T-helper 1 cell treated with Interleukin-12 subunit alpha and Interleukin-12 subunit beta and Interleukin-4 antibody, amounts not matched to agents 30 μg/mL and 1 μg/mL, for 36 hours (primary cell): ENCODE measurements around the gene ELANE.
A peak's percentile ranks its signal among the peaks of the same experiment; 100 is the strongest.
"Not testable (repeated sequence)": the region's sequence is repeated elsewhere in the genome, so short reads cannot be mapped to it uniquely, and the experiment has no call there.

Experiments used
- H3K27ac Mint-ChIP-seq: one replicate; pipeline ENCODE4 v1.8.0; 2021; ENCODE audit warnings: mild to moderate bottlenecking, mixed read lengths
- H3K27me3 Mint-ChIP-seq: one replicate; pipeline ENCODE4 v1.8.0; 2021; ENCODE audit warnings: low read depth, mixed read lengths
- H3K36me3 Mint-ChIP-seq: one replicate; pipeline ENCODE4 v1.8.0; 2021; ENCODE audit warnings: low read depth, mixed read lengths
- H3K4me1 Mint-ChIP-seq: one replicate; pipeline ENCODE4 v1.8.0; 2021; ENCODE audit warnings: low read depth, mixed read lengths
- H3K4me3 Mint-ChIP-seq: one replicate; pipeline ENCODE4 v1.8.0; 2021; ENCODE audit warnings: mild to moderate bottlenecking, moderate library complexity, mixed read lengths
- H3K9me3 Mint-ChIP-seq: one replicate; pipeline ENCODE4 v1.8.0; 2021; ENCODE audit warnings: mixed read lengths

Gene ELANE

DNA sequence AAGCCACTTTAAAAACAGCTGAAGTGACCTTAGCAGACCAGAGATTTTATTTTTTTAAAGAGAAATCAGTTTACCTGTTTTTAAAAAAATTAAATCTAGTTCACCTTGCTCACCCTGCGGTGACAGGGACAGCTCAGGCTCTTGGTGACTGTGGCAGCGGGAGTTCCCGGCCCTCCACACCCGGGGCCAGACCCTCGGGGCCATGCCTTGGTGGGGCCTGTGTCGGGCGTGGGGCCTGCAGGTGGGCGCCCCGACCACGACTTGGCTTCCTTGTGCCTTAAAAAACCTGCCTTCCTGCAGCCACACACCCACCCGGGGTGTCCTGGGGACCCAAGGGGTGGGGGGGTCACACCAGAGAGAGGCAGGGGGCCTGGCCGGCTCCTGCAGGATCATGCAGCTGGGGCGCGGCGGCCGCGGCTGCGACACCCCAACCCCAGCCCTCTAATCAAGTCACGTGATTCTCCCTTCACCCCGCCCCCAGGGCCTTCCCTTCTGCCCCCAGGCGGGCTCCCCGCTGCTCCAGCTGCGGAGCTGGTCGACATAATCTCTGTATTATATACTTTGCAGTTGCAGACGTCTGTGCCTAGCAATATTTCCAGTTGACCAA, 41.1 kb upstream of the ELANE start:
- Mint-ChIP-seq H3K36me3 (peaks cover 30% of the 10 kb centered on the region), H3K4me1 (peaks cover 6% of the 10 kb centered on the region), H3K27ac (no peak overlapping the region), H3K4me3 (no peak overlapping the region), H3K27me3 (no peaks in the 10 kb centered on the region), H3K9me3 (peaks cover 3% of the 10 kb centered on the region)

GRCh38 chr19:811506-812048, 40.5 kb upstream of the ELANE start:
- Mint-ChIP-seq H3K9me3 (peaks cover 4% of the 10 kb centered on the region), H3K27me3 (no peaks in the 10 kb centered on the region), H3K27ac (no peak overlapping the region), H3K36me3 (peaks cover 34% of the 10 kb centered on the region), H3K4me3 (no peak overlapping the region), H3K4me1 (peaks cover 6% of the 10 kb centered on the region)

- Mint-ChIP-seq H3K9me3 (peaks cover 4% of the 10 kb centered on the region), H3K4me1 (peaks cover 6% of the 10 kb centered on the region), H3K27me3 (no peaks in the 10 kb centered on the region), H3K27ac (no peak overlapping the region), H3K4me3 (no peak overlapping the region), H3K36me3 (peaks cover 35% of the 10 kb centered on the region)
Measured at GRCh38 chr19:812049-812746, 39.9 kb upstream of the ELANE start.

GRCh38 chr19:812747-813218, 39.3 kb upstream of the ELANE start:
- peaks cover 29% of the 10 kb centered on the region for H3K36me3 Mint-ChIP-seq
- no peak overlapping the region for H3K27ac Mint-ChIP-seq
- H3K9me3 Mint-ChIP-seq = peaks cover 4% of the 10 kb centered on the region
- H3K4me1 Mint-ChIP-seq = peaks cover under 1% of the 10 kb centered on the region
- no peaks in the 10 kb centered on the region for H3K27me3 Mint-ChIP-seq
- H3K4me3 Mint-ChIP-seq = no peak overlapping the region

GRCh38 chr19:813219-814151, 38.6 kb upstream of the ELANE start:
- Mint-ChIP-seq H3K9me3 (peaks cover 4% of the 10 kb centered on the region), H3K4me1 (no peaks in the 10 kb centered on the region), H3K27ac (no peak overlapping the region), H3K4me3 (no peak overlapping the region), H3K27me3 (no peaks in the 10 kb centered on the region), H3K36me3 (peaks cover 27% of the 10 kb centered on the region)

DNA sequence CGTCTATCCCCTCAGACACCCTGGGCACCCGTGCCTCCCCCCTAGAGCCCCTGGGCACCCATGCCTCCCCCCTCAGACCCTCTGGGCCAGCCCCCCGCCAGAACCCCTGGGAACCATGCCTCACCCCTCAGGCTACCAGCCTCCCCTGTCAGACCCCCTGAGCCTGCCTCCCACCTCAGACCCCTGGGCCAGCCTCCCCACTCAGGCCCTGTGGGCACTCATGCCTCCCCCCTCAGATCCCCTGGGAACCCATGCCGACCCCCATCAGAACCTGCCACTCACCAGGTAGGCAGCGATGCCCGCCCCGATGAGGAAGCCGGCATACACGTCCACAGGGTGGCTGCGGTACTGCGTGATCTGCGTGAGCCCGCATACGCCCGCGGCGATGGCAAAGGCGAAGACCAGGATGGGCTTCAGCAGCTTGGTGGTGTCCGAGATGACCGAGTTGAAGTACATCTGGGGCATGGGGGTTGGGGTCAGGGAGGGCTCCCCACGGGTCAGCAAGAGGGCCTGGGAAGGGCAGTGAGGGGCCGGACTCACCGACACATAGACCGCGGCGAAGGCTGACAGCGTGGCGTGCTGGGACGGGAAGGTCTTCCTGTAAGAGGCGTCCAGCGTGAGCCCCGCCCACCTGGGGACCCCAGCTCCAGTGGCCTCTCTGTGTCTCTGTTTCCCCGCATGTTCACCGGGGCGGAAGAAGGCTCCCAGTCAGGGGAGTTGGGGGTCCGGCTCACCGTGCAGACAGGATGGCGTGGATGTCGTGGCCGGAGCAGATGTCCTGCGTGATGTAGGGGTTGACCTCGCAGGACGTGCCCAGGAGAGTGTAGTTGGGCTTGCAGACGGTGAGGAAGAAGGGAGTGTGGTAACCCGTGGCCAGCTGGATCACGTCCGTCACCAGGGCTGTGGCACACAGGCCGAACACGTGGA, 37.7 kb upstream of the ELANE start:
- Mint-ChIP-seq H3K36me3 (peaks cover 27% of the 10 kb centered on the region), H3K9me3 (peaks cover 4% of the 10 kb centered on the region), H3K4me3 (no peak overlapping the region), H3K27me3 (no peaks in the 10 kb centered on the region), H3K27ac (no peak overlapping the region), H3K4me1 (no peaks in the 10 kb centered on the region)

GRCh38 chr19:815079-815774, 36.9 kb upstream of the ELANE start:
- Mint-ChIP-seq H3K27ac (no peak overlapping the region), H3K27me3 (peaks cover 6% of the 10 kb centered on the region), H3K36me3 (peaks cover 23% of the 10 kb centered on the region), H3K4me3 (no peak overlapping the region), H3K9me3 (peaks cover 4% of the 10 kb centered on the region), H3K4me1 (no peaks in the 10 kb centered on the region)

- no peak overlapping the region for H3K27ac Mint-ChIP-seq
- peaks cover 12% of the 10 kb centered on the region for H3K27me3 Mint-ChIP-seq
- H3K4me3 Mint-ChIP-seq = no peak overlapping the region
Measured at GRCh38 chr19:815775-816499, 36.2 kb upstream of the ELANE start.

DNA sequence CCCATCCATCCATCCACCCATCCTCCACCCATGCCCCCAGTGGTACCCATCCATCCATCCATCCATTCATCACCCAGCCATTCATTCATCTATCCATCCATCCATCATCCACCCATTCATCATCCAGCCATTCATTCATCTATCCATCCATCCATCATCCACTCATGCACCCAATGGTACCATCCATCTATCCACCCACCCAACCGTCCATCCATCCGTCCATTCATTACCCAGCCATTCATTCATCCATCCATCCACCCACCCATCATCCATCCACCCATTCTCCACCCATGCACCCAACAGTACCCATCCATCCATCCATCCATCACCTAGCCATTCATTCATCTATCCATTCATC, 35.6 kb upstream of the ELANE start:
- Mint-ChIP-seq H3K9me3 (peaks cover 4% of the 10 kb centered on the region), H3K4me1 (no peaks in the 10 kb centered on the region), H3K27ac (peak overlapping the region; percentile 10), H3K4me3 (no peak overlapping the region), H3K36me3 (peaks cover 16% of the 10 kb centered on the region), H3K27me3 (peaks cover 12% of the 10 kb centered on the region)

More at GRCh38 chr19:815775-816499, 36.2 kb upstream of the ELANE start:
- H3K4me1 Mint-ChIP-seq = no peaks in the 10 kb centered on the region
- peaks cover 18% of the 10 kb centered on the region for H3K36me3 Mint-ChIP-seq
- peaks cover 4% of the 10 kb centered on the region for H3K9me3 Mint-ChIP-seq

- not testable (repeated sequence) for H3K4me1 Mint-ChIP-seq, H3K27ac Mint-ChIP-seq, H3K4me3 Mint-ChIP-seq, H3K9me3 Mint-ChIP-seq
- peaks cover 27% of the 10 kb centered on the region for H3K27me3 Mint-ChIP-seq
- peaks cover 10% of the 10 kb centered on the region for H3K36me3 Mint-ChIP-seq
Measured at GRCh38 chr19:820212-820611, 31.9 kb upstream of the ELANE start.

DNA sequence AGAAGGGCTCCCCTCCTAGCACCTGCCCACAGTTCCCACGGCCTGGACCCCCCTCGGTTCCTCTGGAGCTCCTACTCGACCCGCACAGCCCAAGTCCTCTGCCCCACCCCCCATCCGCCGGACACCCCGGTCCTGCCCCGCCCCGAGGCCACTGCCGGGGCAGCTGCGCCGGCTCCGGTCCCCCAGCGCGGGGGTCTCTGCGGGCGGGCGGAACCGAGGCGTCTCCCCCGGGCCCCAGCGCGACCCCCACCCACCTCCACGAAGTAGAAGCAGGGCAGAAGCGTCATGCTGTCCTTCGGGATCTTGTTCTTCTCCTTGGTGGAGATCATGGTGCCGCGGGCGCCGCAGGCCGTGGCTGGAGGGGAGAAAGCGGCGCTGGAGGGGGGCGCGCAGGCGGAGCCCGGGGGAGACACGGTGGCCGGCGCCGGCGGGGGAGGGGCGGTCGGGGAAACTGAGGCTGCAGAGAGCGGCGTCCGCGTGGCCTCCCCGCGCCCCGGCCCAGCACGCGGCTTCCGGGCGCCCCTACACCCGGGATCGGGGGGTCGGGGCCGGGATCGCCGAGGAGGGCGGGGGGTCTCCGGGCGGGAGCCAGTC, 30.8 kb upstream of the ELANE start:
- Mint-ChIP-seq H3K9me3 (no peaks in the 10 kb centered on the region), H3K27ac (no peak overlapping the region), H3K36me3 (peaks cover 4% of the 10 kb centered on the region), H3K4me3 (no peak overlapping the region), H3K4me1 (no peaks in the 10 kb centered on the region), H3K27me3 (peaks cover 27% of the 10 kb centered on the region)

DNA sequence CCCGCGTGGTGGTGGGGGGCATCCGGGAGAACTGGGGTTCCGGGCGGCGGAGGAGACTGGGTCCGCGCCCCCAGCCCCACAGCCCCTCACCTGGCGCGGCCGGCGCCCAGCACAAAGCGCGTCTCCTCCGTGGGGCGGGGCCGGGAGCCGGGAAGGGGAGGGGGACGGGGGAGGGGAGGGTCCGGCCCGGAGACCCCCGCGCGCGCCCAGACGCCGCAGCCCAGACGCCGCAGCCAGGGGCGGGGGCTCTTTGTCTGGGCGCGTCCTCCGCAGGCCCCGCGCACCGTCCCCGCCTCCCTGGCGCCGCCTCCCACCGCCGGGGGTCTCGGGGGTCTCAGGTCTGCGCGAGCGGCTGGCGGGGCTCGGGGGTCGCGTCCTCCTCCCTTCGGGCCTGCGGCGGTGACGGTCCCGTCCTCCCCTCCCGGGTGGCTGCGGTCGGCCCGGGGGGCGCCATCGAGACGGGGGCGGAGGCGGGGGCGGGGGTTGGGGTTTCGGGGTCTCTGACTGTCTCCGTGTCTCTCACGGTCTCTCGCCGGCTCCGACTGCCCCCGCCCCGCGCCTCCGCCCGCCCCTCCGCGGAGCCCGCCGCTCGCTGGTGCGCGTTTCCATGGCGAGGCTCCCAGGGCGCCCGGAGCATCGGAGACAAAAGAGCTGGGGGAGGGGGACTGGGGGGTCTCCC, 30.1 kb upstream of the ELANE start, which contains the start of gene PLPPR3:
PLPPR3 (minus strand) TSS at position 131 of the 679 bp plus-strand sequence. CDS start 396 bp downstream, outside the sequence.
- Mint-ChIP-seq H3K9me3 (no peaks in the 10 kb centered on the region), H3K36me3 (no peaks in the 10 kb centered on the region), H3K4me1 (no peaks in the 10 kb centered on the region), H3K27me3 (peaks cover 27% of the 10 kb centered on the region), H3K4me3 (no peak within 1 kb of the TSS), H3K27ac (no peak within 1 kb of the TSS)
